Vagina (tissue), 2 donors: Measurements from ENCODE around the gene MUC4. TPM values are rescaled to one million over a fixed set of nuclear protein-coding genes. Genes with fewer than 3 reads are reported as not detected.

ENCODE experiments used
- DNase-seq, 2 donors: peaks; one replicate each; pipeline ENCODE4 v3.0.0-alpha.2; 2017; ENCODE audit errors: extremely low spot score in 2 of 2
- H3K27ac ChIP-seq: fragments of 200-600 bp; sonication (generic); one replicate; pipeline ENCODE4 v1.5.1; 2019
- H3K27me3 ChIP-seq: fragments of 200-600 bp; sonication (generic); one replicate; pipeline ENCODE4 v1.5.1; 2019
- H3K36me3 ChIP-seq, 2 donors: fragments of 200-600 bp; sonication (generic); one replicate each; pipeline ENCODE4 v1.5.1; 2017 to 2019
- H3K4me1 ChIP-seq: fragments of 200-600 bp; sonication (generic); one replicate; pipeline ENCODE4 v1.5.1; 2019
- H3K4me3 ChIP-seq, 2 donors: fragments of 200-600 bp; sonication (generic); 1 replicate in 1 of 2; 2 replicates in 1 of 2; pipeline ENCODE4 v1.5.1; 2016 to 2019
- H3K9me3 ChIP-seq: fragments of 200-600 bp; sonication (generic); one replicate; pipeline ENCODE4 v1.5.1; 2019
- POLR2A ChIP-seq, 2 donors: fragments of 450-650 bp; IDR thresholded peaks; one replicate each; pipeline ENCODE4 v1.6.1; 2017; ENCODE audit warnings: antibody characterized with exemption in 2 of 2, mild to moderate bottlenecking in 2 of 2, moderate library complexity in 2 of 2
- POLR2AphosphoS5 ChIP-seq, 2 donors: sonication (generic); formaldehyde crosslinking; IDR thresholded peaks; one replicate each; pipeline ENCODE4 v1.9.0; 2017; ENCODE audit warnings: antibody characterized with exemption in 2 of 2, mild to moderate bottlenecking in 2 of 2, low read depth in 1 of 2; ENCODE audit not compliant: insufficient read depth in 1 of 2
- intact Hi-C: fragments of 100-400 bp; cut with DNase I; formaldehyde crosslinking; loops from one replicate; pipeline ENCODE4 v1.15.1; 2023
- total RNA-seq: library from RNA; depleted of rRNA; stranded (reverse); fragments of >200 nt; gene quantifications from one replicate; pipeline ENCODE4 v1.2.3, GENCODE V29; 2016
- TF ChIP-seq, protein P1 (sequence below), 3 experiments: fragments of 450-650 bp in 2 of 3; fragments of 200-600 bp in 1 of 3; sonication (generic) in 1 of 3; IDR thresholded peaks; one replicate each; pipeline ENCODE4 v1.5.1; 2017 to 2019; ENCODE audit warnings: antibody characterized with exemption in 3 of 3, mild to moderate bottlenecking in 2 of 3, moderate library complexity in 2 of 3

MUC4 gene
- total RNA-seq, 1 donor from 2014 or later: 36.1 TPM

DNA sequence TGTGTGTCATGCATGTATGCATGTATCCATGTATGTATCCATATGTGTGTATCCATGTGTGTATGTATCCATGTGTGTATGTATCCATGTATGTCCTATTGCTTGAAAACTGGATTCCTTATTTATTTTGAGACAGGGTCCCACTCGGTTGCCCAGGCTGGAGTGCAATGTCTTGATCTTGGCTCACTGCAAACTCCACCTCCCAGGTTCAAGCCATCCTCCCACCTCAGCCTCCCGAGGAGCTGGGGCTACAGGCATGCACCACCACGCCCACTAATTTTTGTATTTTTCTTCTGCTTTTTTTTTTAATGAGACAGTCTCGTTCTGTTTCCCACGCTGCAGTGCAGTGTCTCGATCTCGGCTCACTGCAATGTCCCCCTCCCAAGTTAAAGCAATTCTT lies 56.8 kb downstream of the MUC4 start:
- Histone ChIP-seq H3K36me3 (no peaks in the 10 kb centered on the region), H3K4me1 (no peaks in the 10 kb centered on the region), H3K9me3 (no peaks in the 10 kb centered on the region), H3K4me3 (no peak overlapping the region), H3K27me3 (no peaks in the 10 kb centered on the region), H3K27ac (no peak overlapping the region)
- TF ChIP-seq POLR2AphosphoS5 (IDR thresholded peaks at IDR 0.05; ENCODE audit: insufficient read depth in 1 of 2, low read depth in 1 of 2) (no peak), POLR2A (IDR thresholded peaks at IDR 0.05) (no peak)
- TF ChIP-seq, protein P1, sequence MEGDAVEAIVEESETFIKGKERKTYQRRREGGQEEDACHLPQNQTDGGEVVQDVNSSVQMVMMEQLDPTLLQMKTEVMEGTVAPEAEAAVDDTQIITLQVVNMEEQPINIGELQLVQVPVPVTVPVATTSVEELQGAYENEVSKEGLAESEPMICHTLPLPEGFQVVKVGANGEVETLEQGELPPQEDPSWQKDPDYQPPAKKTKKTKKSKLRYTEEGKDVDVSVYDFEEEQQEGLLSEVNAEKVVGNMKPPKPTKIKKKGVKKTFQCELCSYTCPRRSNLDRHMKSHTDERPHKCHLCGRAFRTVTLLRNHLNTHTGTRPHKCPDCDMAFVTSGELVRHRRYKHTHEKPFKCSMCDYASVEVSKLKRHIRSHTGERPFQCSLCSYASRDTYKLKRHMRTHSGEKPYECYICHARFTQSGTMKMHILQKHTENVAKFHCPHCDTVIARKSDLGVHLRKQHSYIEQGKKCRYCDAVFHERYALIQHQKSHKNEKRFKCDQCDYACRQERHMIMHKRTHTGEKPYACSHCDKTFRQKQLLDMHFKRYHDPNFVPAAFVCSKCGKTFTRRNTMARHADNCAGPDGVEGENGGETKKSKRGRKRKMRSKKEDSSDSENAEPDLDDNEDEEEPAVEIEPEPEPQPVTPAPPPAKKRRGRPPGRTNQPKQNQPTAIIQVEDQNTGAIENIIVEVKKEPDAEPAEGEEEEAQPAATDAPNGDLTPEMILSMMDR (IDR thresholded peaks at IDR 0.05): no peak
- intact Hi-C loops: no loop called here
- DNase-seq: no peak

- H3K4me1 ChIP-seq: no peaks in the 10 kb centered on the region
- intact Hi-C loops: no loop called here
- no peaks in the 10 kb centered on the region for H3K36me3 ChIP-seq
- no peaks in the 10 kb centered on the region for H3K9me3 ChIP-seq
- TF ChIP-seq POLR2AphosphoS5 (IDR thresholded peaks at IDR 0.05; ENCODE audit: insufficient read depth in 1 of 2, low read depth in 1 of 2) (no peak), POLR2A (IDR thresholded peaks at IDR 0.05) (no peak)
- TF ChIP-seq, protein P1 (IDR thresholded peaks at IDR 0.05): no peak
- no peak overlapping the region for H3K4me3 ChIP-seq
- H3K27me3 ChIP-seq: no peaks in the 10 kb centered on the region
- no peak for DNase-seq
- H3K27ac ChIP-seq: no peak overlapping the region
Observed at GRCh38 chr3:195754141-195754540, 57.6 kb downstream of the MUC4 start.

DNA sequence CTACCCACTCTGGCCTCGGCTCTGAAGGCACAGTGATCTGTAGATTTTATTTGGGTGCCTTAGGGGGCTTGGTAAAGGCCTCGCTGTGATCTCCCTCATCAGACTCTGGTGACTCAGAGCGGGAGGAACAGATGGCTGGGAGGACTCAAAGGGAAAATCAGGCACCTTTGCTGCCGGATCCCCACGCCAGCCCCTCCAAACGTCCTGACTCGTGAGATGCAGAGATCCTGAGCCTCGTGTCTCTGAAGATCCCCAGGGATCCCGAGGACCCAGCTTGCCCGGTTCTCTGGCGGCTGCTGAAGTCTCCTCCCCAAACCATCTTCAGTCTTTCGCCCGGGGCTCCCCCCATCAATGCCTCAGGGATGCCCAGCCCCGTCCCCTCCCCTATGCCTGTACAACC lies 58.1 kb downstream of the MUC4 start:
- Histone ChIP-seq H3K27me3 (no peaks in the 10 kb centered on the region), H3K27ac (no peak overlapping the region), H3K4me3 (no peak overlapping the region), H3K4me1 (no peaks in the 10 kb centered on the region), H3K9me3 (no peaks in the 10 kb centered on the region), H3K36me3 (no peaks in the 10 kb centered on the region)
- intact Hi-C loops: no loop called here
- no peak for DNase-seq
- TF ChIP-seq POLR2A (IDR thresholded peaks at IDR 0.05): no peak
- TF ChIP-seq POLR2AphosphoS5 (IDR thresholded peaks at IDR 0.05; ENCODE audit: insufficient read depth in 1 of 2, low read depth in 1 of 2): no peak
- TF ChIP-seq, protein P1 (IDR thresholded peaks at IDR 0.05): no peak

DNA sequence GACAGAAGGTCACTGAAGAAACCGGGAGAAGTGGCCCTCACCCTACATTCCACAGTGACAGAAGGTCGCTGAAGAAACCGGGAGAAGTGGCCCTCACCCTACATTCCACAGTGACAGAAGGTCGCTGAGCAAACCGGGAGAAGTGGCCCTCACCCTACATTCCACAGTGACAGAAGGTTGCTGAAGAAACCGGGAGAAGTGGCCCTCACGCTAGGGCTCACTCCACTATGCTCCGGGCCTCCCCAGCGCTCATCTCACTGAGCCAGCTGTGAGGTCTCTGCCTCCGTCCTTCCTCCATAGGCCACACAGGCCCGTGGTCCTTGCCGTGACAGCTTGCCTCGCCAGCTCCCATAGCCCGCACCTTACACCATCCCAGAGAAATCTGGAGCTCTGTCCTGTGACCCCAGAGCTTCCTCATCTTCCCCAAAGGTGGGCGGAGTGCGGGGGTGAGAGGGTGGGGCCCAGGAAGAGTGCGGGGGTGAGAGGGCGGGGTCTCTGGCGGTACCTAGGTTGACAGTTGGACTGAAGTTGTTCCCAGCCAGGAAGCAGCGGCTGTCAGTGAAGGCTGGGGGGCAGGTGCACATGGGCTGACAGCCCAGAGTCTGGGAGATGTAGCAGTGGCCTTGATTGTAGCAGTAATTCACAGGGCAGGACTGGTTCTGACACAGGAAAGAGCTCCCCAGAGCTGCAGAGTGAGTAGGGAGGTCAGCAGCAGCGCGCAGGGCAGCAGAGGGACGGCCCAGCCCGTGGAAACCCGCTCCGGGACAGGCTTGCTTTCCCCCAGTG lies 59.0 kb downstream of the MUC4 start:
- Histone ChIP-seq H3K4me3 (no peak overlapping the region), H3K27ac (no peak overlapping the region), H3K27me3 (no peaks in the 10 kb centered on the region), H3K4me1 (peaks cover 4% of the 10 kb centered on the region), H3K9me3 (no peaks in the 10 kb centered on the region), H3K36me3 (no peaks in the 10 kb centered on the region)
- no peak for DNase-seq
- intact Hi-C loops: no loop called here
- TF ChIP-seq, protein P1 (IDR thresholded peaks at IDR 0.05): no peak
- no peak for TF ChIP-seq POLR2A (IDR thresholded peaks at IDR 0.05)
- TF ChIP-seq POLR2AphosphoS5 (IDR thresholded peaks at IDR 0.05; ENCODE audit: insufficient read depth in 1 of 2, low read depth in 1 of 2): no peak

- Histone ChIP-seq H3K4me3 (no peak overlapping the region), H3K36me3 (no peaks in the 10 kb centered on the region), H3K9me3 (no peaks in the 10 kb centered on the region), H3K27me3 (no peaks in the 10 kb centered on the region), H3K4me1 (peaks cover 4% of the 10 kb centered on the region), H3K27ac (no peak overlapping the region)
- no peak for TF ChIP-seq POLR2AphosphoS5 (IDR thresholded peaks at IDR 0.05; ENCODE audit: insufficient read depth in 1 of 2, low read depth in 1 of 2)
- no peak for TF ChIP-seq POLR2A (IDR thresholded peaks at IDR 0.05)
- TF ChIP-seq, protein P1 (IDR thresholded peaks at IDR 0.05): no peak
- no peak for DNase-seq
- intact Hi-C loops: no loop called here
Observed at GRCh38 chr3:195752066-195752465, 59.7 kb downstream of the MUC4 start.
